Keratinocyte (primary cell): ENCODE data around the gene NUMB.

Source experiments
- CTCF ChIP-seq, 3 experiments: IDR thresholded peaks in 1 of 3; conservative IDR thresholded peaks in 1 of 3; optimal IDR thresholded peaks in 1 of 3; 2 replicates in 2 of 3; 3 replicates in 1 of 3; pipeline versions ENCODE3 to v1.5.1; 2011; ENCODE audit warnings: low read length in 3 of 3, mild to moderate bottlenecking in 3 of 3, moderate library complexity in 2 of 3, control low read depth in 1 of 3, inconsistent platforms in 1 of 3; ENCODE audit not compliant: insufficient read depth in 2 of 3; ENCODE audit errors: extremely low read depth in 1 of 3
- EZH2 ChIP-seq: IDR thresholded peaks from one replicate; pipeline ENCODE4 v1.6.1; 2012; ENCODE audit warnings: inconsistent platforms, mild to moderate bottlenecking, low read length, moderate library complexity

- TF ChIP-seq CTCF (optimal IDR thresholded peaks at IDR 0.05 in 1 of 3, IDR thresholded peaks at IDR 0.05 in 1 of 3, conservative IDR thresholded peaks at IDR 0.05 in 1 of 3; ENCODE audit: extremely low read depth in 1 of 3, insufficient read depth in 2 of 3, low read length in 3 of 3) = no peak
- no peak for TF ChIP-seq EZH2
These were observed 100.2 kb downstream of the NUMB start for GRCh38 chr14:73358187-73358586.
